ENCODE results near the gene TPP2.

GRCh38 chr13:102564564-102564963 lies 32.2 kb upstream of the TPP2 start:
- TF ChIP-seq EP300 (IDR thresholded peaks at IDR 0.05; ENCODE audit: borderline replicate concordance) (no peak), RAD21 (IDR thresholded peaks at IDR 0.05; ENCODE audit: low read depth) (no peak), TCF12 (IDR thresholded peaks at IDR 0.05; ENCODE audit: low read depth) (no peak), YY1 (IDR thresholded peaks at IDR 0.05; ENCODE audit: low read depth) (no peak)

Data from Ishikawa (cell line).